Keratinocyte (primary cell): Measurements from ENCODE around the gene ANKS6.

Experiments
- CTCF ChIP-seq, 3 experiments: IDR thresholded peaks in 1 of 3; conservative IDR thresholded peaks in 1 of 3; optimal IDR thresholded peaks in 1 of 3; 2 replicates in 2 of 3; 3 replicates in 1 of 3; pipeline versions ENCODE3 to v1.5.1; 2011; ENCODE audit warnings: low read length in 3 of 3, mild to moderate bottlenecking in 3 of 3, moderate library complexity in 2 of 3, control low read depth in 1 of 3, inconsistent platforms in 1 of 3; ENCODE audit not compliant: insufficient read depth in 2 of 3; ENCODE audit errors: extremely low read depth in 1 of 3
- EZH2 ChIP-seq: IDR thresholded peaks from one replicate; pipeline ENCODE4 v1.6.1; 2012; ENCODE audit warnings: inconsistent platforms, mild to moderate bottlenecking, low read length, moderate library complexity

- no peak for TF ChIP-seq CTCF (optimal IDR thresholded peaks at IDR 0.05 in 1 of 3, IDR thresholded peaks at IDR 0.05 in 1 of 3, conservative IDR thresholded peaks at IDR 0.05 in 1 of 3; ENCODE audit: extremely low read depth in 1 of 3, insufficient read depth in 2 of 3, low read length in 3 of 3)
- no peak for TF ChIP-seq EZH2
These were observed 6.1 kb downstream of the ANKS6 start for GRCh38 chr9:98790134-98790841.
